ENCODE results near the gene IDH1. TPM values are rescaled to one million over a fixed set of nuclear protein-coding genes. Genes with fewer than 3 reads are reported as not detected.

IDH1 gene
- total RNA-seq = 260 and 267 TPM in 2 replicates
- long read RNA-seq, transcript IDH1-207 (4 exons, 1,614 nt) = minor isoform, 20 of 2,230 reads
- long read RNA-seq, transcript IDH1-201 (10 exons, 2,382 nt) = major isoform, 2,026 of 2,230 reads
- long read RNA-seq, transcript IDH1-205 (10 exons, 2,298 nt) = minor isoform, 13 of 2,230 reads
- long read RNA-seq, transcript IDH1-203 (10 exons, 2,441 nt) = minor isoform, 13 of 2,230 reads
- long read RNA-seq, partial matches to known transcripts = 60 of 2,230 reads
- long read RNA-seq, other reads (novel, unspliced or antisense) = 86 of 2,230 reads

- Mint-ChIP-seq H3K9me3 (ENCODE audit: low read depth) (no peaks in the 10 kb centered on the region), H3K4me3 (ENCODE audit: low read depth) (peak within 1 kb of the TSS; percentile 100), H3K36me3 (ENCODE audit: insufficient read depth) (peaks cover 22% of the 10 kb centered on the region), H3K27me3 (no peaks in the 10 kb centered on the region), H3K27ac (peak within 1 kb of the TSS; percentile 98), H3K4me1 (ENCODE audit: low read depth) (peaks cover 42% of the 10 kb centered on the region)
- TF ChIP-seq, protein P1, sequence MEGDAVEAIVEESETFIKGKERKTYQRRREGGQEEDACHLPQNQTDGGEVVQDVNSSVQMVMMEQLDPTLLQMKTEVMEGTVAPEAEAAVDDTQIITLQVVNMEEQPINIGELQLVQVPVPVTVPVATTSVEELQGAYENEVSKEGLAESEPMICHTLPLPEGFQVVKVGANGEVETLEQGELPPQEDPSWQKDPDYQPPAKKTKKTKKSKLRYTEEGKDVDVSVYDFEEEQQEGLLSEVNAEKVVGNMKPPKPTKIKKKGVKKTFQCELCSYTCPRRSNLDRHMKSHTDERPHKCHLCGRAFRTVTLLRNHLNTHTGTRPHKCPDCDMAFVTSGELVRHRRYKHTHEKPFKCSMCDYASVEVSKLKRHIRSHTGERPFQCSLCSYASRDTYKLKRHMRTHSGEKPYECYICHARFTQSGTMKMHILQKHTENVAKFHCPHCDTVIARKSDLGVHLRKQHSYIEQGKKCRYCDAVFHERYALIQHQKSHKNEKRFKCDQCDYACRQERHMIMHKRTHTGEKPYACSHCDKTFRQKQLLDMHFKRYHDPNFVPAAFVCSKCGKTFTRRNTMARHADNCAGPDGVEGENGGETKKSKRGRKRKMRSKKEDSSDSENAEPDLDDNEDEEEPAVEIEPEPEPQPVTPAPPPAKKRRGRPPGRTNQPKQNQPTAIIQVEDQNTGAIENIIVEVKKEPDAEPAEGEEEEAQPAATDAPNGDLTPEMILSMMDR (IDR thresholded peaks at IDR 0.05; ENCODE audit: unreplicated experiment) = peak; percentile 67
- peak; percentile 99 for DNase-seq (ENCODE audit: low spot score, unreplicated experiment)
Observed at GRCh38 chr2:208254871-208255556, at the start of gene IDH1. TSS of gene IDH1 (minus strand) at chr2:208255071. CDS start at chr2:208251551, 3,520 bp downstream.

GRCh38 chr2:208304157-208304556, 49.3 kb upstream of the IDH1 start:
- TF ChIP-seq, protein P1 (IDR thresholded peaks at IDR 0.05; ENCODE audit: unreplicated experiment) = no peak
- peaks cover 23% of the 10 kb centered on the region for H3K36me3 Mint-ChIP-seq (ENCODE audit: insufficient read depth)
- no peak overlapping the region for H3K27ac Mint-ChIP-seq
- no peak overlapping the region for H3K4me3 Mint-ChIP-seq (ENCODE audit: low read depth)
- no peak for DNase-seq (ENCODE audit: low spot score, unreplicated experiment)
- H3K9me3 Mint-ChIP-seq (ENCODE audit: low read depth) = no peaks in the 10 kb centered on the region
- no peaks in the 10 kb centered on the region for H3K27me3 Mint-ChIP-seq
- H3K4me1 Mint-ChIP-seq (ENCODE audit: low read depth) = no peaks in the 10 kb centered on the region

DNA sequence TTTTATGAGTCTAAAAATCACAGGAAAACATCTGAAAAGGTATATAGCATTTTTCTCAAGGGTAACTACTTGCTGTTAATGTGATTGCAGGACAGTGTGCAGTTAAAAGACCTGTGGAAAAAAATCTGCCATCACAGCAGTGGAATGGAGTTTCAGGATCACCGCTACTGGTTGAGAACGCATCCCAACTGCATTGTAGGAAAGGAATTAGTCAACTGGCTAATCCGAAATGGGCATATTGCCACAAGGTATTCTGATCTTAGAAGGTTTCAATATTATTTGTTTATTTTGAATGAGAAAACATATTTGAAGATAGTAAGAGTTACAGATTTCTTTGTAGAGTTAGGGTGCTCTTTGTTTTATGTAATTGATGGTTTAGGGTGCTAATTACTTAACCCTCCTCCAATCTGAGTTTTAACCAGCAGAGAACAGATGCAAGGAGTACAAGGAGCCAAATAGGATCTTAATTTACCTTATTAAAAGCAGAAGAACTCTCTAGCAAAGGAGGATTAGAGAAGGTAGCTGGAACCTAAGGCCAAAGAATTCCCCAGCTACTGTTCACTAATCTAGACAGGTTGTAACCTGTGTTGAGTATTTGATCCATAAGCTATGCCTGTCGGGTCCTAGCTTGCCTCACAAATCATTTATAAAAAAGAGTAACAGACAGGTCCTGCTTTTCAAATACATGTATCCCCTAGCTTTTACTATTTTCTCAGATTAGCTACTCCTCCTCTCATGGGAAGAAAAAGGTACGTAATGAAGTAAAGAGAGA, 46.2 kb upstream of the IDH1 start:
- TF ChIP-seq, protein P1 (IDR thresholded peaks at IDR 0.05; ENCODE audit: unreplicated experiment) = no peak
- Mint-ChIP-seq H3K4me3 (ENCODE audit: low read depth) (no peak overlapping the region), H3K36me3 (ENCODE audit: insufficient read depth) (peaks cover 16% of the 10 kb centered on the region), H3K27me3 (no peaks in the 10 kb centered on the region), H3K27ac (no peak overlapping the region), H3K9me3 (ENCODE audit: low read depth) (no peaks in the 10 kb centered on the region), H3K4me1 (ENCODE audit: low read depth) (no peaks in the 10 kb centered on the region)
- DNase-seq (ENCODE audit: low spot score, unreplicated experiment) = no peak

- Mint-ChIP-seq H3K9me3 (ENCODE audit: low read depth) (no peaks in the 10 kb centered on the region), H3K27me3 (no peaks in the 10 kb centered on the region), H3K4me1 (ENCODE audit: low read depth) (peaks cover 8% of the 10 kb centered on the region), H3K36me3 (ENCODE audit: insufficient read depth) (peaks cover 19% of the 10 kb centered on the region), H3K4me3 (ENCODE audit: low read depth) (no peak overlapping the region), H3K27ac (no peak overlapping the region)
- TF ChIP-seq, protein P1 (IDR thresholded peaks at IDR 0.05; ENCODE audit: unreplicated experiment) = no peak
- DNase-seq (ENCODE audit: low spot score, unreplicated experiment) = no peak
Observed at GRCh38 chr2:208297961-208298360, 43.1 kb upstream of the IDH1 start.

- Mint-ChIP-seq H3K4me3 (ENCODE audit: low read depth) (no peak overlapping the region), H3K9me3 (ENCODE audit: low read depth) (peaks cover 6% of the 10 kb centered on the region), H3K36me3 (ENCODE audit: insufficient read depth) (peaks cover 26% of the 10 kb centered on the region), H3K27me3 (no peaks in the 10 kb centered on the region), H3K27ac (no peak overlapping the region), H3K4me1 (ENCODE audit: low read depth) (peaks cover 20% of the 10 kb centered on the region)
- TF ChIP-seq, protein P1 (IDR thresholded peaks at IDR 0.05; ENCODE audit: unreplicated experiment) = no peak
- DNase-seq (ENCODE audit: low spot score, unreplicated experiment) = no peak
Observed at GRCh38 chr2:208296610-208297009, 41.7 kb upstream of the IDH1 start.
